IMR-90 (cell line): ENCODE data around the gene XPC. TPM values are rescaled to one million over a fixed set of nuclear protein-coding genes. Genes with fewer than 3 reads are reported as not detected.
A peak's percentile ranks its signal among the peaks of the same experiment; 100 is the strongest.

ENCODE experiments used
- ATAC-seq: fragments of 200-7000 bp; cut with Tn5 transposase; 2 replicates; pipeline ENCODE4 v1.9.1; 2020; ENCODE audit warnings: low read depth, mild to moderate bottlenecking, moderate library complexity
- BruUV-seq: library from RNA; stranded (reverse); fragments of 400-500 nt; replicated peaks from 2 replicates; lab custom pipeline; 2021; lab: Mats Ljungman, UMichigan
- CTCF ChIA-PET: fragments of 300-600 bp; formaldehyde crosslinking; extraction: SDS; loops from one replicate; lab custom pipeline; 2021; ENCODE audit warnings: antibody characterized with exemption; lab: Yijun Ruan, JAX
- POLR2A ChIA-PET: fragments of 300-600 bp; sonication (Branson Sonifier 250); formaldehyde crosslinking; loops from one replicate; lab custom pipeline; 2022; ENCODE audit warnings: antibody characterized with exemption; ENCODE audit not compliant: unreplicated experiment; lab: Charles Lee
- DNase-seq: peaks from one replicate; pipeline ENCODE4 v3.0.0; 2013
- H2AFZ ChIP-seq: replicated peaks from 2 replicates; pipeline ENCODE3; 2013; ENCODE audit warnings: low read length, mild to moderate bottlenecking; ENCODE audit not compliant: poor library complexity
- H2AK5ac ChIP-seq: 2 replicates; pipeline ENCODE4 v1.6.1; 2013; ENCODE audit warnings: low read depth, low read length, inconsistent platforms
- H2AK9ac ChIP-seq: replicated peaks from 2 replicates; pipeline ENCODE3; 2013; ENCODE audit warnings: mild to moderate bottlenecking, low read depth, low read length, moderate library complexity; ENCODE audit not compliant: poor library complexity
- H2BK120ac ChIP-seq: 2 replicates; pipeline ENCODE4 v1.6.1; 2013; ENCODE audit warnings: low read depth, low read length, inconsistent platforms
- H2BK15ac ChIP-seq: 3 replicates; pipeline ENCODE4 v1.6.1; 2013; ENCODE audit warnings: low read depth, low read length, inconsistent platforms
- H2BK20ac ChIP-seq: 2 replicates; pipeline ENCODE4 v1.6.1; 2013; ENCODE audit warnings: low read depth, mild to moderate bottlenecking, inconsistent platforms, low read length, moderate library complexity
- H2BK5ac ChIP-seq: 2 replicates; pipeline ENCODE4 v1.6.1; 2013; ENCODE audit warnings: mild to moderate bottlenecking, low read depth, low read length, inconsistent platforms; ENCODE audit not compliant: poor library complexity, severe bottlenecking
- H3K14ac ChIP-seq: replicated peaks from 2 replicates; pipeline ENCODE4 v1.6.1; 2013; ENCODE audit warnings: low read depth, low read length, inconsistent platforms
- H3K18ac ChIP-seq: 2 replicates; pipeline ENCODE4 v1.6.1; 2013; ENCODE audit warnings: low read depth, low read length, control low read depth
- H3K23ac ChIP-seq: 2 replicates; pipeline ENCODE4 v1.6.1; 2013; ENCODE audit warnings: low read depth, low read length, inconsistent platforms
- H3K27ac ChIP-seq: 2 replicates; pipeline ENCODE4 v1.5.1; 2013; ENCODE audit warnings: mild to moderate bottlenecking, control low read depth, low read length; ENCODE audit not compliant: insufficient read depth
- H3K27me3 ChIP-seq: 2 replicates; pipeline ENCODE4 v1.6.1; 2013; ENCODE audit warnings: low read length; ENCODE audit not compliant: control insufficient read depth, insufficient read depth
- H3K36me3 ChIP-seq: 2 replicates; pipeline ENCODE4 v1.6.1; 2013; ENCODE audit warnings: low read length, mixed read lengths; ENCODE audit not compliant: control insufficient read depth, insufficient read depth
- H3K4ac ChIP-seq: 2 replicates; pipeline ENCODE4 v1.6.1; 2013; ENCODE audit warnings: low read depth, low read length, inconsistent platforms
- H3K4me1 ChIP-seq: 2 replicates; pipeline ENCODE4 v1.6.1; 2013; ENCODE audit warnings: low read length, mixed read lengths; ENCODE audit not compliant: control insufficient read depth, insufficient read depth
- H3K4me2 ChIP-seq: 2 replicates; pipeline ENCODE4 v1.6.1; 2013; ENCODE audit warnings: low read depth, mild to moderate bottlenecking, control low read depth, low read length, moderate library complexity
- H3K4me3 ChIP-seq: 2 replicates; pipeline ENCODE4 v1.5.1; 2013; ENCODE audit warnings: low read depth, mild to moderate bottlenecking, control low read depth, low read length, moderate library complexity; ENCODE audit not compliant: insufficient read depth
- H3K56ac ChIP-seq: 2 replicates; pipeline ENCODE4 v1.6.1; 2013; ENCODE audit warnings: low read length, inconsistent platforms; ENCODE audit not compliant: insufficient read depth; ENCODE audit errors: extremely low read depth
- H3K79me1 ChIP-seq, 2 experiments: 2 replicates each; pipeline ENCODE4 v1.6.1; 2013; ENCODE audit warnings: low read length in 2 of 2, inconsistent platforms in 1 of 2, low read depth in 1 of 2
- H3K9ac ChIP-seq: 2 replicates; pipeline ENCODE4 v1.6.1; 2013; ENCODE audit warnings: low read depth, low read length, control low read depth
- H3K9me1 ChIP-seq: 2 replicates; pipeline ENCODE4 v1.6.1; 2013; ENCODE audit warnings: low read length, inconsistent platforms; ENCODE audit not compliant: insufficient read depth
- H3K9me3 ChIP-seq: 2 replicates; pipeline ENCODE4 v1.6.1; 2013; ENCODE audit warnings: low read length; ENCODE audit not compliant: control insufficient read depth, insufficient read depth
- H4K20me1 ChIP-seq: 2 replicates; pipeline ENCODE4 v1.6.1; 2013; ENCODE audit warnings: low read length, inconsistent platforms; ENCODE audit not compliant: insufficient read depth
- H4K5ac ChIP-seq: 2 replicates; pipeline ENCODE4 v1.6.1; 2013; ENCODE audit warnings: mild to moderate bottlenecking, low read depth, low read length, control low read depth
- H4K8ac ChIP-seq, 2 experiments: 2 replicates each; pipeline ENCODE4 v1.6.1; 2013; ENCODE audit warnings: low read depth in 2 of 2, low read length in 2 of 2, control low read depth in 1 of 2, inconsistent platforms in 1 of 2
- H4K91ac ChIP-seq: 2 replicates; pipeline ENCODE4 v1.6.1; 2013; ENCODE audit warnings: low read depth, low read length, inconsistent platforms; ENCODE audit not compliant: insufficient read depth
- BHLHE40 ChIP-seq: fragments of 150-350 bp; IDR thresholded peaks from 2 replicates; pipeline ENCODE4 v1.6.1; 2016; ENCODE audit warnings: mild to moderate bottlenecking, low read depth, low read length
- CHD1 ChIP-seq: IDR thresholded peaks from 2 replicates; pipeline ENCODE4 v1.6.1; 2012; ENCODE audit warnings: low read depth, low read length, improper control_type of control experiment
- ELK1 ChIP-seq: fragments of 150-350 bp; IDR thresholded peaks from 2 replicates; pipeline ENCODE4 v1.6.1; 2016; ENCODE audit warnings: low read depth, mild to moderate bottlenecking, low read length, moderate library complexity, borderline replicate concordance
- FOS ChIP-seq: fragments of 150-350 bp; IDR thresholded peaks from 2 replicates; pipeline ENCODE4 v1.6.1; 2016; ENCODE audit warnings: low read depth, low read length
- MAFK ChIP-seq: IDR thresholded peaks from 2 replicates; pipeline ENCODE4 v1.6.1; 2012; ENCODE audit warnings: low read depth, low read length, improper control_type of control experiment
- MAZ ChIP-seq: IDR thresholded peaks from 2 replicates; pipeline ENCODE4 v1.6.1; 2012; ENCODE audit warnings: low read depth, mild to moderate bottlenecking, low read length, improper control_type of control experiment, moderate library complexity, borderline replicate concordance
- MXI1 ChIP-seq: IDR thresholded peaks from 2 replicates; pipeline ENCODE4 v1.6.1; 2012; ENCODE audit warnings: low read depth, mild to moderate bottlenecking, low read length, moderate library complexity, borderline replicate concordance
- POLR2A ChIP-seq: IDR thresholded peaks from 2 replicates; pipeline ENCODE4 v1.6.1; 2012; ENCODE audit warnings: mild to moderate bottlenecking, low read depth, low read length
- RAD21 ChIP-seq: IDR thresholded peaks from 2 replicates; pipeline ENCODE4 v1.6.1; 2012; ENCODE audit warnings: low read length, improper control_type of control experiment
- RCOR1 ChIP-seq: IDR thresholded peaks from 2 replicates; pipeline ENCODE4 v1.6.1; 2012; ENCODE audit warnings: mild to moderate bottlenecking, low read length, improper control_type of control experiment; ENCODE audit not compliant: insufficient replicate concordance
- WGBS, 2 experiments: methylation state at CpG; one replicate each; pipeline versions ENCODE4 v1.1.5 to v1.1.7; 2013; ENCODE audit warnings: missing lambda C conversion rate in 2 of 2; ENCODE audit not compliant: insufficient read length in 1 of 2; ENCODE audit errors: extremely low coverage in 2 of 2; 5-methylcytosine and 5-hydroxymethylcytosine counted together
- dilution Hi-C: fragments of 300-500 bp; cut with HindIII; formaldehyde crosslinking; loops from one replicate; pipeline ENCODE4 v1.14.3; 2018; ENCODE audit warnings: low sequenced_read_pairs; ENCODE audit not compliant: unreplicated experiment
- in situ Hi-C: fragments of 300-500 bp; cut with MboI; formaldehyde crosslinking; loops from 3 replicates; pipeline ENCODE4 v1.14.3; 2019; ENCODE audit warnings: low sequenced_read_pairs, inconsistent platforms, mixed read lengths
- intact Hi-C: fragments of 100-400 bp; cut with micrococcal nuclease; formaldehyde crosslinking; loops from 2 replicates; pipeline ENCODE4 v1.10.0; 2022
- polyA plus RNA-seq, 3 experiments: library from polyadenylated mRNA; depleted of rRNA; stranded (reverse); fragments of >200 nt; gene quantifications; 2 replicates each; pipeline ENCODE4 v1.2.3, GENCODE V29; 2012; ENCODE audit warnings: low replicate concordance in 1 of 3
- total RNA-seq: library from RNA; depleted of rRNA; stranded (reverse); fragments of >200 nt; gene quantifications from 2 replicates; pipeline ENCODE4 v1.2.3, GENCODE V29; 2012
- TF ChIP-seq, protein P1 (sequence below): fragments of 150-350 bp; IDR thresholded peaks from 2 replicates; pipeline ENCODE4 v1.6.1; 2017; ENCODE audit warnings: mild to moderate bottlenecking, antibody characterized with exemption, low read length, low read depth

Gene XPC
- total and polyA plus RNA-seq, 2 of the 4 experiments (the other 2 are of a cell fraction), result 30.9 to 48.8 TPM

GRCh38 chr3:14125193-14126016 lies 53.0 kb downstream of the XPC start (continued):
- TF ChIP-seq POLR2A, result peak; percentile 44; the same call in 1 of the 2 replicates
- no peak for TF ChIP-seq RCOR1
- no peak for TF ChIP-seq BHLHE40
- TF ChIP-seq CHD1, result no peak

GRCh38 chr3:14124615-14125192 lies 53.7 kb downstream of the XPC start, which contains the start of the genes CHCHD4 and TMEM43:
TSS of gene CHCHD4 (minus strand) at chr3:14124870. CDS start at chr3:14124676, 194 bp downstream.
TSS of gene TMEM43 (plus strand) at chr3:14125052. CDS start at chr3:14125194, 142 bp downstream.
- ChIA-PET POLR2A (interaction anchor here (1.3 kb wide), 1 partner anchor 20 kb away, joined by 6 read pairs; no protein-coding TSS in a partner anchor), CTCF (interaction anchor here (0.8 to 1.9 kb wide), 4 partner anchors 20 to 467 kb away, joined by 3 to 11 read pairs (median 5); no protein-coding TSS in a partner anchor)
- Histone ChIP-seq H2BK15ac (no peak within 1 kb of the TSS), H3K23ac (peak within 1 kb of the TSS; percentile 78), H3K79me1 (peaks cover 33 to 62% of the 10 kb centered on the region in 2 experiments), H2AK5ac (peak within 1 kb of the TSS; percentile 86), H4K8ac (peak within 1 kb of the TSS; percentile 74 to 95), H3K27me3 (no peaks in the 10 kb centered on the region), H4K20me1 (peaks cover 32% of the 10 kb centered on the region), H3K18ac (peak within 1 kb of the TSS; percentile 61), H3K14ac (peak within 1 kb of the TSS; percentile 62), H3K9ac (peak within 1 kb of the TSS; percentile 89), H3K4ac (peak within 1 kb of the TSS; percentile 86), H3K36me3 (peaks cover 18% of the 10 kb centered on the region), H2BK20ac (no peak within 1 kb of the TSS), H3K9me1 (peaks cover 26% of the 10 kb centered on the region), H4K5ac (peak within 1 kb of the TSS; percentile 95), H2AFZ (peak within 1 kb of the TSS; percentile 95), H3K4me3 (peak within 1 kb of the TSS; percentile 64), H3K9me3 (no peaks in the 10 kb centered on the region), H3K56ac (peak within 1 kb of the TSS; percentile 75), H2AK9ac (peak within 1 kb of the TSS; percentile 99), H3K4me2 (peak within 1 kb of the TSS; percentile 100), H3K4me1 (peaks cover 15% of the 10 kb centered on the region), H3K27ac (peak within 1 kb of the TSS; percentile 77), H2BK120ac (peak within 1 kb of the TSS; percentile 16; the same call in 1 of the 2 replicates), H2BK5ac (peak within 1 kb of the TSS; percentile 58), H4K91ac (peak within 1 kb of the TSS; percentile 81)
- intact Hi-C loops, result loop anchor here (1.0 to 5.0 kb wide), 4 partner anchors 20 to 467 kb away; no protein-coding TSS in a partner anchor
- peak; percentile 84 for ATAC-seq
- DNase-seq, result peak; percentile 99
- in situ Hi-C loops, result loop anchor here (25.0 kb wide), 3 partner anchors 87 to 637 kb away; partner anchors contain the start of genes HDAC11 and WNT7A
- dilution Hi-C loops, result no loop called here
- BruUV-seq, result no TSS peak
- WGBS, 2 experiments, result 0% methylated on average over 31 of the region's 55 CpGs; no CpG with 5 or more reads in 1 of the 2 experiments
- TF ChIP-seq, protein P1, sequence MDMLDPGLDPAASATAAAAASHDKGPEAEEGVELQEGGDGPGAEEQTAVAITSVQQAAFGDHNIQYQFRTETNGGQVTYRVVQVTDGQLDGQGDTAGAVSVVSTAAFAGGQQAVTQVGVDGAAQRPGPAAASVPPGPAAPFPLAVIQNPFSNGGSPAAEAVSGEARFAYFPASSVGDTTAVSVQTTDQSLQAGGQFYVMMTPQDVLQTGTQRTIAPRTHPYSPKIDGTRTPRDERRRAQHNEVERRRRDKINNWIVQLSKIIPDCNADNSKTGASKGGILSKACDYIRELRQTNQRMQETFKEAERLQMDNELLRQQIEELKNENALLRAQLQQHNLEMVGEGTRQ, result peak; percentile 43
- TF ChIP-seq RAD21 (no peak), ELK1 (no peak), RCOR1 (no peak), MAFK (no peak), MXI1 (peak; percentile 76; the same call in 1 of the 2 replicates), FOS (no peak), MAZ (no peak)
